Spleen (tissue), 7 donors: ENCODE results near the gene OR14C36.

Experiments used
- POLR2AphosphoS5 ChIP-seq, 3 donors: sonication (generic); formaldehyde crosslinking; IDR thresholded peaks; one replicate each; pipeline ENCODE4 v1.5.1; 2017; ENCODE audit warnings: antibody characterized with exemption in 3 of 3
- TF ChIP-seq, protein P1 (sequence below), 11 experiments: fragments of 200-600 bp in 7 of 11; fragments of 450-650 bp in 4 of 11; sonication (generic) in 4 of 11; IDR thresholded peaks in 8 of 11; conservative IDR thresholded peaks in 3 of 11; 1 replicate in 7 of 11; 2 replicates in 4 of 11; pipeline versions ENCODE4 v1.4.0 to v1.8.0; 2016 to 2021; ENCODE audit warnings: antibody characterized with exemption in 11 of 11, inconsistent platforms in 4 of 11, mild to moderate bottlenecking in 1 of 11
- donor health status: DM: no; HTN: no; CAD: no; lungs with moderate emphysema.
- donor health status: DM: no; HTN: no; CAD: no.
- donor health status: DM: no; HTN: no; CAD: no.

DNA sequence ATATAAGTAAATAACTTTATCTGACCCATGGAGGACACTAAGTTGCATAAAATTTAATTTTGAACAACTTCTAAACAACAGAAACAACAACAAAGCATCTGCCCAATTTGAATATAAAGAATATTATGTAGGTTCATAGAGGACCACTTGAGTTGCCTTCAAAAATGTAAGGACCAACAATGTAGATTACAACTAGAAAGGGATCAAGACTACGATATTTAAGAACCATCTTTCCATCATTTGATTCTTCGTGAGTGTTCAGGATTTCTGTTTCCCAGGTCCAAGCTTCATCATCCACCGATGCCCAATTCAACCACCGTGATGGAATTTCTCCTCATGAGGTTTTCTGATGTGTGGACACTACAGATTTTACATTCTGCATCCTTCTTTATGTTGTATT lies at the start of gene OR14C36:
- TF ChIP-seq, protein P1, sequence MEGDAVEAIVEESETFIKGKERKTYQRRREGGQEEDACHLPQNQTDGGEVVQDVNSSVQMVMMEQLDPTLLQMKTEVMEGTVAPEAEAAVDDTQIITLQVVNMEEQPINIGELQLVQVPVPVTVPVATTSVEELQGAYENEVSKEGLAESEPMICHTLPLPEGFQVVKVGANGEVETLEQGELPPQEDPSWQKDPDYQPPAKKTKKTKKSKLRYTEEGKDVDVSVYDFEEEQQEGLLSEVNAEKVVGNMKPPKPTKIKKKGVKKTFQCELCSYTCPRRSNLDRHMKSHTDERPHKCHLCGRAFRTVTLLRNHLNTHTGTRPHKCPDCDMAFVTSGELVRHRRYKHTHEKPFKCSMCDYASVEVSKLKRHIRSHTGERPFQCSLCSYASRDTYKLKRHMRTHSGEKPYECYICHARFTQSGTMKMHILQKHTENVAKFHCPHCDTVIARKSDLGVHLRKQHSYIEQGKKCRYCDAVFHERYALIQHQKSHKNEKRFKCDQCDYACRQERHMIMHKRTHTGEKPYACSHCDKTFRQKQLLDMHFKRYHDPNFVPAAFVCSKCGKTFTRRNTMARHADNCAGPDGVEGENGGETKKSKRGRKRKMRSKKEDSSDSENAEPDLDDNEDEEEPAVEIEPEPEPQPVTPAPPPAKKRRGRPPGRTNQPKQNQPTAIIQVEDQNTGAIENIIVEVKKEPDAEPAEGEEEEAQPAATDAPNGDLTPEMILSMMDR (IDR thresholded peaks at IDR 0.05 in 8 of 11, conservative IDR thresholded peaks at IDR 0.05 in 3 of 11) = no peak
- no peak for TF ChIP-seq POLR2AphosphoS5 (IDR thresholded peaks at IDR 0.05)
